Measurements from ENCODE around the gene TMEM156.

DNA sequence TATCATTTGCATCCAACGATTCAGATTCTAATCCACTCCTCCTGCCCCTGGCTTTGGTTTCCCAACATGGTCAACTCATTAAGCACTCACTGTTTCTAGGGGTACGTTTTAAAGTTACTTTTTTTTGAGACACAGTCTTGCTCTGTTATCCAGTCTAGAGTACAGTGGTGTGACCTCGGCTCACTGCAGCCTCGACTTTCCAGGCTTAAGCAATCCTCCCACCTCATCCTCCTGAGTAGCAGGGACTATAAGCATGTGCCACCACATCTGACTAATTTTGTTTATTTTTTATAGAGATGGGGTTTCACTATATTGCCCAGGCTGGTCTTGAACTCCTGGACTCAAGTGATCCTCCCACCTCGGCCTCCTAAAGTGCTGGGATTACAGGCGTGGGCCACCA lies 48.9 kb downstream of the TMEM156 start:
- TF ChIP-seq CTCF (IDR thresholded peaks at IDR 0.05) (no peak), EP300 (IDR thresholded peaks at IDR 0.05; ENCODE audit: borderline replicate concordance in 1 of 2, low read depth in 1 of 2, low read length in 1 of 2) (no peak), POLR2AphosphoS5 (IDR thresholded peaks at IDR 0.05; ENCODE audit: low read depth, low read length) (no peak)
